HepG2 (cell line): Measurements from ENCODE around the gene LRRC73. TPM values are rescaled to one million over a fixed set of nuclear protein-coding genes. Genes with fewer than 3 reads are reported as not detected.

ENCODE experiments used
- AHR ChIP-seq: IDR thresholded peaks from 2 replicates; pipeline ENCODE4 v1.6.1; 2018; ENCODE audit warnings: missing genetic modification reagents, missing compliant biosample characterization
- BHLHE40 ChIP-seq: IDR thresholded peaks from 2 replicates; pipeline ENCODE4 v1.6.1; 2011; ENCODE audit warnings: low read length, improper control_type of control experiment
- FOXC1 ChIP-seq: sonication (generic); formaldehyde crosslinking; IDR thresholded peaks from 2 replicates; pipeline ENCODE4 v1.8.0; 2022; ENCODE audit warnings: mild to moderate bottlenecking, missing genetic modification reagents, borderline replicate concordance
- HNRNPLL ChIP-seq: fragments of 200-400 bp; formaldehyde crosslinking; IDR thresholded peaks from 2 replicates; pipeline ENCODE4 v1.6.1; 2017; ENCODE audit warnings: mild to moderate bottlenecking, low read depth, low read length; ENCODE audit not compliant: poor library complexity, severe bottlenecking
- MAF1 ChIP-seq: sonication (generic); formaldehyde crosslinking; IDR thresholded peaks from 2 replicates; pipeline ENCODE4 v1.5.0; 2020; ENCODE audit warnings: missing genetic modification reagents, borderline replicate concordance
- MED13 ChIP-seq: sonication (generic); formaldehyde crosslinking; IDR thresholded peaks from 2 replicates; pipeline ENCODE4 v1.5.0; 2020; ENCODE audit warnings: missing genetic modification reagents
- NBN ChIP-seq: fragments of 450-650 bp; conservative IDR thresholded peaks from 2 replicates; pipeline ENCODE4 v1.6.1; 2017
- PAWR ChIP-seq: sonication (generic); formaldehyde crosslinking; IDR thresholded peaks from 2 replicates; pipeline ENCODE4 v1.4.0; 2020; ENCODE audit warnings: missing genetic modification reagents, mild to moderate bottlenecking, borderline replicate concordance
- RBAK ChIP-seq: sonication (generic); formaldehyde crosslinking; IDR thresholded peaks from 2 replicates; pipeline ENCODE4 v1.5.1; 2020; ENCODE audit warnings: mild to moderate bottlenecking, missing genetic modification reagents
- SALL1 ChIP-seq: sonication (generic); formaldehyde crosslinking; IDR thresholded peaks from 2 replicates; pipeline ENCODE4 v1.8.0; 2022; ENCODE audit warnings: mild to moderate bottlenecking, missing genetic modification reagents
- ZNF460 ChIP-seq: sonication (generic); formaldehyde crosslinking; IDR thresholded peaks from 2 replicates; pipeline ENCODE4 v1.5.1; 2020; ENCODE audit warnings: missing genetic modification reagents, mild to moderate bottlenecking, borderline replicate concordance
- ZNF530 ChIP-seq: sonication (generic); formaldehyde crosslinking; IDR thresholded peaks from 2 replicates; pipeline ENCODE4 v1.5.0; 2020; ENCODE audit warnings: low read depth, mild to moderate bottlenecking, missing genetic modification reagents
- ZNF747 ChIP-seq: sonication (generic); formaldehyde crosslinking; IDR thresholded peaks from 2 replicates; pipeline ENCODE4 v1.8.1; 2023; ENCODE audit warnings: missing genetic modification reagents, mild to moderate bottlenecking, borderline replicate concordance
- ZNF766 ChIP-seq: sonication (generic); formaldehyde crosslinking; IDR thresholded peaks from 2 replicates; pipeline ENCODE4 v1.5.0; 2020; ENCODE audit warnings: missing genetic modification reagents, borderline replicate concordance
- ZNF782 ChIP-seq: sonication (generic); formaldehyde crosslinking; IDR thresholded peaks from 2 replicates; pipeline ENCODE4 v1.4.0; 2020; ENCODE audit warnings: missing genetic modification reagents, mild to moderate bottlenecking, borderline replicate concordance
- ZNF816 ChIP-seq: sonication (generic); formaldehyde crosslinking; IDR thresholded peaks from 2 replicates; pipeline ENCODE4 v1.8.0; 2022; ENCODE audit warnings: missing genetic modification reagents, mild to moderate bottlenecking, borderline replicate concordance
- polyA plus RNA-seq, 8 experiments: library from polyadenylated mRNA; depleted of rRNA in 3 of 8; stranded (reverse) in 7 of 8; unstranded in 1 of 8; fragments of >200 nt; fragmentation: Illumina TruSeq in 4 of 8; extraction: Trizol in 4 of 8; gene quantifications; 2 replicates each; pipeline versions ENCODE4 v1.2.1 to v1.2.3, GENCODE V29; 2011 to 2016; ENCODE audit warnings: low read depth in 4 of 8, missing spikeins in 1 of 8, mixed read lengths in 1 of 8; ENCODE audit not compliant: insufficient read depth in 1 of 8
- total RNA-seq, 5 experiments: library from RNA; depleted of rRNA; stranded (reverse); fragments of >200 nt; fragmentation: Illumina TruSeq; extraction: Trizol; gene quantifications; 2 replicates each; pipeline ENCODE4 v1.2.3, GENCODE V29; 2016; ENCODE audit warnings: low read depth in 1 of 5
- TF ChIP-seq, protein P1 (sequence below), 2 experiments: fragments of 450-650 bp in 1 of 2; sonication (generic) in 1 of 2; formaldehyde crosslinking; IDR thresholded peaks; 2 replicates each; pipeline versions ENCODE4 v1.5.0 to v1.8.0; 2020 to 2022; ENCODE audit warnings: mild to moderate bottlenecking in 1 of 2, missing genetic modification reagents in 1 of 2
- TF ChIP-seq, protein P2 (sequence below): sonication (generic); formaldehyde crosslinking; IDR thresholded peaks from 2 replicates; pipeline ENCODE4 v1.8.0; 2022; ENCODE audit warnings: missing genetic modification reagents, low read depth, mild to moderate bottlenecking, borderline replicate concordance
- TF ChIP-seq, protein P3 (sequence below): IDR thresholded peaks from 2 replicates; pipeline ENCODE4 v1.6.1; 2016; ENCODE audit warnings: control low read depth
- TF ChIP-seq, protein P4 (sequence below): sonication (generic); formaldehyde crosslinking; IDR thresholded peaks from 2 replicates; pipeline ENCODE4 v1.5.1; 2020; ENCODE audit warnings: missing genetic modification reagents, mild to moderate bottlenecking, borderline replicate concordance
- TF ChIP-seq, protein P5 (sequence below): sonication (generic); formaldehyde crosslinking; IDR thresholded peaks from 2 replicates; pipeline ENCODE4 v1.4.0; 2020; ENCODE audit warnings: missing genetic modification reagents
- TF ChIP-seq, protein P6 (sequence below): sonication (generic); formaldehyde crosslinking; IDR thresholded peaks from 2 replicates; pipeline ENCODE4 v1.4.0; 2020; ENCODE audit warnings: missing genetic modification reagents; ENCODE audit errors: not compliant biosample characterization

The LRRC73 gene
- total and polyA plus RNA-seq, 2 of the 13 experiments (the other 11 are each of a cell fraction or from before 2014, with no cell fraction given), result 0.11 to 0.12 TPM

DNA sequence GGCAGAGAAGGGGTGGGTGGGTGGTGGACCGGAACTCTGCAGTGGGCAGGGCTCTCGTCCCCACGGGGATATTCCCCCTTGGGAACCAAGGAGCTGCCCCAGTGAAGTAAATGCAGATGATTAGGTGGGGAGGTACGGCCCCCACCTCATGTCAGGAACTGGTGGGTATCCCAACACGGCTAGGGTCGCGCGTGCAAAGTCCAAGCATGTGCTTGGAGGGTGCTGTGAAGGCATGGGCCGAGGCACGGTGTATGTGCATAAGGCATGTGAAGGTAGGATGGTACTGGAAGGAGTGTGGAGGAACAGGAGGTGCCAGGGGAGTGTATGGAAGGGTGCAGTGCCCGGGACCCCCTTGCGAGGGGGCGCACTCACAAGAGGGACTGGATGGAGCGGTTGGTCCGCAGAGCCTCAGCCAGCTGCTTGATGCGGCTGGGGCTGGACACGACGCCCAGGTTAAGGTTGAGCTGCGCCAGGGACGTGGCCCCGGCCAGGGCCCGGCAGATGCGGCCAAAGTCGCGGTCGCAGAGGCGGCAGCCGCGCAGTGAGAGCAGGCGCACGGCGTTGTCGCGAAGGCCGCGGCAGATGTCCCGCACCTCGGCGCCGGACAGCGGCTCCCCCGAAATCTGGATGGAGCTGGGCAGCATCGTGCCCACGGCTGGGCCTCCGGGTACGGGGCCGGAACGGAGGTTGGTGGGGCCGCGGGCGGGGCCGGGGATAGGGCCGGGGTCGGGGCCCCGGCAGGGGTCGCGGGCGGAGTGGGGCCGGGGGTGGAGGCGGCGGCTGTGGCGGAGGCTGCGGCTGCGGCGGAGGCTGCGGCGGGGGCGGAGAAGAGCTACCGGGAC lies 783 bp downstream of the LRRC73 start (continued):
- no peak for TF ChIP-seq MAF1 (CRISPR knock-in tag)
- TF ChIP-seq ZNF816 (CRISPR knock-in tag), result no peak
- TF ChIP-seq ZNF766 (CRISPR knock-in tag), result peak; percentile 33; the same call in 1 of the 2 replicates
- TF ChIP-seq ZNF460 (CRISPR knock-in tag), result no peak
- no peak for TF ChIP-seq ZNF530 (CRISPR knock-in tag)
- no peak for TF ChIP-seq MED13 (CRISPR knock-in tag)
- no peak for TF ChIP-seq RBAK (CRISPR knock-in tag)
- no peak for TF ChIP-seq ZNF747 (CRISPR knock-in tag)
- no peak; the same call in 1 of the 2 replicates for TF ChIP-seq AHR (CRISPR knock-in tag)
- peak; percentile 95 for TF ChIP-seq HNRNPLL
- TF ChIP-seq, protein P1, sequence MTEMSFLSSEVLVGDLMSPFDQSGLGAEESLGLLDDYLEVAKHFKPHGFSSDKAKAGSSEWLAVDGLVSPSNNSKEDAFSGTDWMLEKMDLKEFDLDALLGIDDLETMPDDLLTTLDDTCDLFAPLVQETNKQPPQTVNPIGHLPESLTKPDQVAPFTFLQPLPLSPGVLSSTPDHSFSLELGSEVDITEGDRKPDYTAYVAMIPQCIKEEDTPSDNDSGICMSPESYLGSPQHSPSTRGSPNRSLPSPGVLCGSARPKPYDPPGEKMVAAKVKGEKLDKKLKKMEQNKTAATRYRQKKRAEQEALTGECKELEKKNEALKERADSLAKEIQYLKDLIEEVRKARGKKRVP (CRISPR knock-in tag; IDR thresholded peaks at IDR 0.05), result no peak
- no peak; the same call in none of the 2 replicates for TF ChIP-seq SALL1
- no peak for TF ChIP-seq PAWR
- TF ChIP-seq NBN, result no peak
- no peak for TF ChIP-seq FOXC1 (CRISPR knock-in tag)
- TF ChIP-seq ZNF782 (CRISPR knock-in tag), result peak; percentile 61; the same call in 1 of the 2 replicates
- TF ChIP-seq, protein P2, sequence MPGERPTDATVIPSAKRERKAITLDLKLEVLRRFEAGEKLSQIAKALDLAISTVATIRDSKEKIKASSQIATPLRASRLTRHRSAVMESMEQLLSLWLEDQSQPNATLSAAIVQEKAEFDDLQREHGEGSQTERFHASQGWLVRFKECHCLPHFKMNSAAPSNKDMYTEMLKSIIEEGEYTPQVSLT (CRISPR knock-in tag), result no peak
- no peak; the same call in 1 of the 2 replicates for TF ChIP-seq BHLHE40
- TF ChIP-seq, protein P3, sequence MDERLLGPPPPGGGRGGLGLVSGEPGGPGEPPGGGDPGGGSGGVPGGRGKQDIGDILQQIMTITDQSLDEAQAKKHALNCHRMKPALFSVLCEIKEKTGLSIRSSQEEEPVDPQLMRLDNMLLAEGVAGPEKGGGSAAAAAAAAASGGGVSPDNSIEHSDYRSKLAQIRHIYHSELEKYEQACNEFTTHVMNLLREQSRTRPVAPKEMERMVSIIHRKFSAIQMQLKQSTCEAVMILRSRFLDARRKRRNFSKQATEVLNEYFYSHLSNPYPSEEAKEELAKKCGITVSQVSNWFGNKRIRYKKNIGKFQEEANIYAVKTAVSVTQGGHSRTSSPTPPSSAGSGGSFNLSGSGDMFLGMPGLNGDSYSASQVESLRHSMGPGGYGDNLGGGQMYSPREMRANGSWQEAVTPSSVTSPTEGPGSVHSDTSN (CRISPR knock-in tag), result no peak
- TF ChIP-seq, protein P4, sequence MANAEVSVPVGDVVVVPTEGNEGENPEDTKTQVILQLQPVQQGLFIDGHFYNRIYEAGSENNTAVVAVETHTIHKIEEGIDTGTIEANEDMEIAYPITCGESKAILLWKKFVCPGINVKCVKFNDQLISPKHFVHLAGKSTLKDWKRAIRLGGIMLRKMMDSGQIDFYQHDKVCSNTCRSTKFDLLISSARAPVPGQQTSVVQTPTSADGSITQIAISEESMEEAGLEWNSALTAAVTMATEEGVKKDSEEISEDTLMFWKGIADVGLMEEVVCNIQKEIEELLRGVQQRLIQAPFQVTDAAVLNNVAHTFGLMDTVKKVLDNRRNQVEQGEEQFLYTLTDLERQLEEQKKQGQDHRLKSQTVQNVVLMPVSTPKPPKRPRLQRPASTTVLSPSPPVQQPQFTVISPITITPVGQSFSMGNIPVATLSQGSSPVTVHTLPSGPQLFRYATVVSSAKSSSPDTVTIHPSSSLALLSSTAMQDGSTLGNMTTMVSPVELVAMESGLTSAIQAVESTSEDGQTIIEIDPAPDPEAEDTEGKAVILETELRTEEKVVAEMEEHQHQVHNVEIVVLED, result no peak
- TF ChIP-seq, protein P5, sequence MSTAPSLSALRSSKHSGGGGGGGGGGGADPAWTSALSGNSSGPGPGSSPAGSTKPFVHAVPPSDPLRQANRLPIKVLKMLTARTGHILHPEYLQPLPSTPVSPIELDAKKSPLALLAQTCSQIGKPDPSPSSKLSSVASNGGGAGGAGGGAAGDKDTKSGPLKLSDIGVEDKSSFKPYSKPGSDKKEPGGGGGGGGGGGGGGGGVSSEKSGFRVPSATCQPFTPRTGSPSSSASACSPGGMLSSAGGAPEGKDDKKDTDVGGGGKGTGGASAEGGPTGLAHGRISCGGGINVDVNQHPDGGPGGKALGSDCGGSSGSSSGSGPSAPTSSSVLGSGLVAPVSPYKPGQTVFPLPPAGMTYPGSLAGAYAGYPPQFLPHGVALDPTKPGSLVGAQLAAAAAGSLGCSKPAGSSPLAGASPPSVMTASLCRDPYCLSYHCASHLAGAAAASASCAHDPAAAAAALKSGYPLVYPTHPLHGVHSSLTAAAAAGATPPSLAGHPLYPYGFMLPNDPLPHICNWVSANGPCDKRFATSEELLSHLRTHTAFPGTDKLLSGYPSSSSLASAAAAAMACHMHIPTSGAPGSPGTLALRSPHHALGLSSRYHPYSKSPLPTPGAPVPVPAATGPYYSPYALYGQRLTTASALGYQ, result no peak
- TF ChIP-seq, protein P6, sequence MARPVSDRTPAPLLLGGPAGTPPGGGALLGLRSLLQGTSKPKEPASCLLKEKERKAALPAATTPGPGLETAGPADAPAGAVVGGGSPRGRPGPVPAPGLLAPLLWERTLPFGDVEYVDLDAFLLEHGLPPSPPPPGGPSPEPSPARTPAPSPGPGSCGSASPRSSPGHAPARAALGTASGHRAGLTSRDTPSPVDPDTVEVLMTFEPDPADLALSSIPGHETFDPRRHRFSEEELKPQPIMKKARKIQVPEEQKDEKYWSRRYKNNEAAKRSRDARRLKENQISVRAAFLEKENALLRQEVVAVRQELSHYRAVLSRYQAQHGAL (CRISPR knock-in tag), result no peak
